GM10266 (cell line): ENCODE data around the gene CEP72.
"Not testable (repeated sequence)": the region's sequence is repeated elsewhere in the genome, so short reads cannot be mapped to it uniquely, and the experiment has no call there.

Experiments
- DNase-seq: peaks from one replicate; pipeline ENCODE4 v3.0.0; 2012; ENCODE audit errors: extremely low spot score
- CTCF ChIP-seq: IDR thresholded peaks from 2 replicates; pipeline ENCODE4 v1.5.1; 2012; ENCODE audit warnings: mild to moderate bottlenecking, low read depth; ENCODE audit not compliant: control insufficient read depth, insufficient read depth; ENCODE audit errors: missing control alignments

The CEP72 gene

DNA sequence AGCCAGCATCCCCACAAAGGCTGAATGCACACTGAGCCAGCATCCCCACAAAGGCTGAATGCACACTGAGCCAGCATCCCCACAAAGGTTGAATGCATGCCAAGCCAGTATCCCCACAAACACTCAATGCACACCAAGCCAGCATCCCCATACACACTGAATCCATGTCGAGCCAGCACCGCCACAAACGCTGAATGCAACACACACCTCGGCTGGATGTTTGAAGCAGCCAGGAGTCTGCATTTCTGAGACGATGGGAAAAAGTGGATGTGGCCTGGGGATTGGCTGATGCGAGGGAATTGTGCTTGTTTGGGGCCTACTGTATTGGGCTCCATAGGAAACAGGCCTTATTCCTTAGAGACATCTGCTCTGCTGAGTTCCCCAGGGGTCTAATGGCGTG lies 30.9 kb upstream of the CEP72 start:
- DNase-seq = no peak

GRCh38 chr5:581941-582340 lies 30.2 kb upstream of the CEP72 start:
- TF ChIP-seq CTCF = no peak
- DNase-seq = no peak

More for the DNA sequence above, 30.9 kb upstream of the CEP72 start:
- TF ChIP-seq CTCF = no peak

DNA sequence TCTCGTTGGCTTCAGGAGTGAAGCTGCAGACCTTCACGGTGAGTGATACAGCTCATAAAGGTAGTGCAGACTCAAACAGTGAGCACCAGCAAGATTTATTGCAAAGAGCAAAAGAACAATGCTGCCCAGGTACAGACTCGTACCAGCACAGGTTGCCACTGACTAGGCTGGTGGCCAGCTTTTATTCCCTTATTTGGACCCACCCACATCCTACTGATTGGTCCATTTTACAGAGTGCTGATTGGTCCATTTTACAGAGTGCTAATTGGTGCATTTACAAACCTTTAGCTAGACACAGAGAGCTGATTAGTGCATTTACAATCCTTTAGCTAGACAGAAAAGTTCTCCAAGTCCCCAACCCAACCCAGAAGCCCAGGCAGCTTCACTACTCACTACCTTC lies 29.7 kb upstream of the CEP72 start:
- DNase-seq = not testable (repeated sequence)

GRCh38 chr5:582936-583635 lies 29.1 kb upstream of the CEP72 start:
- DNase-seq = no peak
- TF ChIP-seq CTCF = no peak

DNA sequence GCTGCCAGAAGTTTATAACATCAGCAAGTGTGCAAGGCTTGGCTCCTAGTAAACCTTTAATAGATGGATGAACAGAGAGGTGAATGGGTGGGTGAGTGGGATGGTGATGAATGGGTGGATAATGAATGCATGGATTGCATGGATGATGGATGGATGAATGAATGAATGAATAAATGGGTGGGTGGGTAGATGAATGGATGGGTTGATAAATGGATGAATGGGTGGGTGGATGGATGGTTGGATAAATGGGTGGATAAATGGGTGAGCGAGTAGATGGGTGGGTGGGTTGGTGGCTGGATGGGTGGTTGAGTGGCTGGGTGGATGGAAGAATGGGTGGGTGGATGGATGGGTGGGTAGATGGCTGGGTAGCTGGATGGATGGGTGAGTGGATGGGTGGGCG lies 28.5 kb upstream of the CEP72 start:
- TF ChIP-seq CTCF = no peak
- DNase-seq = no peak

DNA sequence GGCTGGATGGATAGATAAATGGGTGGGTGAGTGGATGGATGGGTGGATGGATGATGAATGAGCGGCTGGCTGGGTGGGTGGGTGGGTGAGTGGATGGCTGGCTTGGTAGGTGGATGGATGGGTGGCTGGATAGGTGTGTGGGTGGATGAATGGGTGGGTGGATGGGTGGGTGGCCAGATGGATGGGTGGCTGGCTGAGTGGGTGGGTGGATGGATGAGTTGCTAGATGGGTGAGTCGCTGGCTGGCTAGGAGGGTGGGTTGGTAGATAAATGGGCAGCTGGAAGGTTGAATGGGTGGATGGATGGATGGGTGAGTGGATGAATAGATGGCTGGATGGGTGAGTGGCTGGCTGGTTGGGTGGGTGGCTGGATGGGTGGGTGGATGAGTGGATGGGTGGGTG lies 27.9 kb upstream of the CEP72 start:
- no peak for TF ChIP-seq CTCF

GRCh38 chr5:584846-585245 lies 27.3 kb upstream of the CEP72 start:
- no peak for DNase-seq
- TF ChIP-seq CTCF = no peak

More for the DNA sequence above, 27.9 kb upstream of the CEP72 start:
- DNase-seq = no peak

GRCh38 chr5:585556-585955 lies 26.6 kb upstream of the CEP72 start:
- no peak for TF ChIP-seq CTCF
- no peak for DNase-seq
